PC-3 (cell line): Measurements from ENCODE around the gene DHX35. TPM values are rescaled to one million over a fixed set of nuclear protein-coding genes. Genes with fewer than 3 reads are reported as not detected.

ENCODE experiments used
- ATAC-seq: fragments of 200-7000 bp; cut with Tn5 transposase; 2 replicates; pipeline ENCODE4 v1.9.1; 2020; ENCODE audit warnings: mild to moderate bottlenecking, moderate library complexity
- BruUV-seq: library from RNA; stranded (reverse); fragments of 400-500 nt; replicated peaks from 2 replicates; lab custom pipeline; 2021; lab: Mats Ljungman, UMichigan
- CTCF ChIA-PET: fragments of 300-600 bp; sonication (Branson Sonifier 250); formaldehyde crosslinking; loops from one replicate; lab custom pipeline; 2022; ENCODE audit warnings: antibody characterized with exemption; lab: Charles Lee
- POLR2A ChIA-PET: fragments of 300-600 bp; sonication (Branson Sonifier 250); formaldehyde crosslinking; loops from one replicate; lab custom pipeline; 2022; ENCODE audit warnings: antibody characterized with exemption; ENCODE audit not compliant: unreplicated experiment; lab: Charles Lee
- DNase-seq: peaks from one replicate; pipeline ENCODE4 v3.0.0-alpha.2; 2015
- H2AFZ ChIP-seq: fragments of 300-600 bp; sonication (generic); 2 replicates; pipeline ENCODE4 v1.6.0; 2016; ENCODE audit warnings: antibody characterized with exemption, low read length
- H3F3A ChIP-seq: fragments of 300-600 bp; sonication (generic); one replicate; pipeline ENCODE4 v1.6.0; 2017; ENCODE audit warnings: antibody characterized with exemption, low read length, control low read depth, mild to moderate bottlenecking; ENCODE audit not compliant: unreplicated experiment
- H3K27ac ChIP-seq: fragments of 300-600 bp; sonication (generic); 2 replicates; pipeline ENCODE4 v1.5.1; 2016; ENCODE audit warnings: mild to moderate bottlenecking, low read length
- H3K27me3 ChIP-seq: fragments of 300-600 bp; sonication (generic); 2 replicates; pipeline ENCODE4 v1.6.1; 2016; ENCODE audit warnings: low read length, mixed read lengths
- H3K36me3 ChIP-seq: fragments of 300-600 bp; sonication (generic); 2 replicates; pipeline ENCODE4 v1.6.1; 2016; ENCODE audit warnings: low read depth, mixed run types, low read length, mixed read lengths
- H3K4me1 ChIP-seq: fragments of 300-600 bp; sonication (generic); 2 replicates; pipeline ENCODE4 v1.5.1; 2016; ENCODE audit warnings: low read length; ENCODE audit not compliant: insufficient read depth
- H3K4me2 ChIP-seq: fragments of 300-600 bp; sonication (generic); 2 replicates; pipeline ENCODE4 v1.6.0; 2016; ENCODE audit warnings: low read length
- H3K4me3 ChIP-seq: fragments of 300-600 bp; sonication (generic); 2 replicates; pipeline ENCODE4 v1.5.1; 2016; ENCODE audit warnings: mild to moderate bottlenecking, low read length, mixed read lengths
- H3K79me2 ChIP-seq: fragments of 300-600 bp; sonication (generic); 2 replicates; pipeline ENCODE4 v1.6.1; 2017; ENCODE audit warnings: low read length, mixed read lengths
- H3K9ac ChIP-seq: fragments of 300-600 bp; sonication (generic); 2 replicates; pipeline ENCODE4 v1.6.0; 2016; ENCODE audit warnings: mild to moderate bottlenecking, low read length
- H3K9me2 ChIP-seq: fragments of 300-600 bp; sonication (generic); replicated peaks from 2 replicates; pipeline ENCODE4 v1.6.1; 2016; ENCODE audit warnings: mixed run types, low read length, mixed read lengths
- H3K9me3 ChIP-seq: fragments of 300-600 bp; sonication (generic); 2 replicates; pipeline ENCODE4 v1.6.1; 2016; ENCODE audit warnings: low read length, mixed read lengths
- H4K20me1 ChIP-seq: fragments of 300-600 bp; sonication (generic); 2 replicates; pipeline ENCODE4 v1.6.1; 2016; ENCODE audit warnings: low read length, mixed read lengths
- EZH2 ChIP-seq: fragments of 300-600 bp; sonication (generic); IDR thresholded peaks from one replicate; pipeline ENCODE4 v1.6.1; 2017; ENCODE audit warnings: antibody characterized with exemption, mild to moderate bottlenecking, low read length; ENCODE audit not compliant: unreplicated experiment
- EZH2phosphoT487 ChIP-seq: fragments of 300-600 bp; sonication (generic); IDR thresholded peaks from 2 replicates; pipeline ENCODE4 v1.6.1; 2018; ENCODE audit warnings: mild to moderate bottlenecking, antibody characterized with exemption, low read length, borderline replicate concordance
- intact Hi-C: fragments of 100-400 bp; cut with micrococcal nuclease; formaldehyde crosslinking; loops from 2 replicates; pipeline ENCODE4 v1.9.0; 2023
- total RNA-seq: library from RNA; depleted of rRNA; stranded (reverse); fragments of >200 nt; gene quantifications from 2 replicates; pipeline ENCODE4 v1.2.3, GENCODE V29; 2014
- TF ChIP-seq, protein P1 (sequence below): fragments of 300-600 bp; sonication (generic); conservative IDR thresholded peaks from 2 replicates; pipeline ENCODE4 v1.5.1; 2017; ENCODE audit warnings: antibody characterized with exemption, low read depth, mild to moderate bottlenecking, low read length

The DHX35 gene
- total RNA-seq, 1 experiment from 2014 or later = 12.0 TPM

DNA sequence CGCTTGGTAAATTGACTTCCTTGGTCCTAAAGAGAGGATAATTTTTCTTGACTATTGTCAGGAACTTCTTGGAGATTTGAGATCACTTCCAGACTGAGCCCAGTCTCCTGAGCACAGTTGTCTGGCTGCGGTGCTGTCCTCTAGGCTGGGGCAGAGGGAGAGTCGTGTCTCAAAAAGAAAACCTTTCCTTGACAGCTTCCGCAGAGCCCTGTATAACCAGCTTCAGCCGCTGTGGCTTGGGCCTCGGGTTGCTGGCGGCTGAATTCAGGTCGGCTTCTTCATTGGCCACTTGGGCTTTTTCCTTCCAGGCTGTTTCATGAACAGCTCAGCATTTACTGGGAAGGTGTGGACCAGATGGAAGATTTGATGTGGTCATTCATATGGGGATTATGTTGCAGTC lies 75.9 kb downstream of the DHX35 start:
- DNase-seq (no peak), ATAC-seq (no peak)
- peaks cover 31% of the 10 kb centered on the region for H3K36me3 ChIP-seq
- no peak overlapping the region for H3K4me3 ChIP-seq
- H3K9me3 ChIP-seq = no peaks in the 10 kb centered on the region
- intact Hi-C loops = no loop called here
- H2AFZ ChIP-seq = no peak overlapping the region
- H3K79me2 ChIP-seq = no peaks in the 10 kb centered on the region
- no peaks in the 10 kb centered on the region for H4K20me1 ChIP-seq
- no peak overlapping the region for H3K4me2 ChIP-seq
- H3K9ac ChIP-seq = no peak overlapping the region
- H3K27me3 ChIP-seq = no peaks in the 10 kb centered on the region
- BruUV-seq = no TSS peak
- no peaks in the 10 kb centered on the region for H3F3A ChIP-seq
- CTCF ChIA-PET = no interaction called here
- no peaks in the 10 kb centered on the region for H3K9me2 ChIP-seq
- TF ChIP-seq EZH2phosphoT487 (no peak), EZH2 (no peak)
- TF ChIP-seq, protein P1, sequence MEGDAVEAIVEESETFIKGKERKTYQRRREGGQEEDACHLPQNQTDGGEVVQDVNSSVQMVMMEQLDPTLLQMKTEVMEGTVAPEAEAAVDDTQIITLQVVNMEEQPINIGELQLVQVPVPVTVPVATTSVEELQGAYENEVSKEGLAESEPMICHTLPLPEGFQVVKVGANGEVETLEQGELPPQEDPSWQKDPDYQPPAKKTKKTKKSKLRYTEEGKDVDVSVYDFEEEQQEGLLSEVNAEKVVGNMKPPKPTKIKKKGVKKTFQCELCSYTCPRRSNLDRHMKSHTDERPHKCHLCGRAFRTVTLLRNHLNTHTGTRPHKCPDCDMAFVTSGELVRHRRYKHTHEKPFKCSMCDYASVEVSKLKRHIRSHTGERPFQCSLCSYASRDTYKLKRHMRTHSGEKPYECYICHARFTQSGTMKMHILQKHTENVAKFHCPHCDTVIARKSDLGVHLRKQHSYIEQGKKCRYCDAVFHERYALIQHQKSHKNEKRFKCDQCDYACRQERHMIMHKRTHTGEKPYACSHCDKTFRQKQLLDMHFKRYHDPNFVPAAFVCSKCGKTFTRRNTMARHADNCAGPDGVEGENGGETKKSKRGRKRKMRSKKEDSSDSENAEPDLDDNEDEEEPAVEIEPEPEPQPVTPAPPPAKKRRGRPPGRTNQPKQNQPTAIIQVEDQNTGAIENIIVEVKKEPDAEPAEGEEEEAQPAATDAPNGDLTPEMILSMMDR = no peak
- POLR2A ChIA-PET = no interaction called here
- H3K27ac ChIP-seq = no peak overlapping the region
- no peaks in the 10 kb centered on the region for H3K4me1 ChIP-seq

- Histone ChIP-seq H3K4me3 (no peak overlapping the region), H3K9ac (no peak overlapping the region), H3F3A (no peaks in the 10 kb centered on the region), H3K4me1 (no peaks in the 10 kb centered on the region), H3K4me2 (no peak overlapping the region), H3K9me2 (no peaks in the 10 kb centered on the region), H3K36me3 (peaks cover 31% of the 10 kb centered on the region), H3K27ac (no peak overlapping the region), H3K79me2 (no peaks in the 10 kb centered on the region), H3K27me3 (no peaks in the 10 kb centered on the region), H4K20me1 (no peaks in the 10 kb centered on the region), H3K9me3 (no peaks in the 10 kb centered on the region), H2AFZ (no peak overlapping the region)
- TF ChIP-seq EZH2 (no peak), EZH2phosphoT487 (no peak)
- TF ChIP-seq, protein P1 = no peak
- BruUV-seq = no TSS peak
- CTCF ChIA-PET = no interaction called here
- DNase-seq (no peak), ATAC-seq (no peak)
- POLR2A ChIA-PET = no interaction called here
- intact Hi-C loops = no loop called here
Observed at GRCh38 chr20:39038495-39038894, 76.4 kb downstream of the DHX35 start.

GRCh38 chr20:39039261-39039660 lies 77.1 kb downstream of the DHX35 start:
- no peak for ATAC-seq
- Histone ChIP-seq H3K79me2 (no peaks in the 10 kb centered on the region), H3K4me1 (no peaks in the 10 kb centered on the region), H3K9ac (no peak overlapping the region), H3K27me3 (no peaks in the 10 kb centered on the region), H3K36me3 (peaks cover 30% of the 10 kb centered on the region), H3K9me3 (no peaks in the 10 kb centered on the region), H3K4me2 (no peak overlapping the region), H3K4me3 (no peak overlapping the region), H4K20me1 (no peaks in the 10 kb centered on the region), H3F3A (no peaks in the 10 kb centered on the region), H3K9me2 (no peaks in the 10 kb centered on the region), H2AFZ (no peak overlapping the region), H3K27ac (no peak overlapping the region)
- no peak for DNase-seq
- TF ChIP-seq EZH2phosphoT487 (no peak), EZH2 (no peak)
- TF ChIP-seq, protein P1 = no peak
- intact Hi-C loops = no loop called here
- no TSS peak for BruUV-seq
- ChIA-PET CTCF (no interaction called here), POLR2A (no interaction called here)
